K562 (cell line): Measurements from ENCODE around the gene EXOC3. TPM values are rescaled to one million over a fixed set of nuclear protein-coding genes. Genes with fewer than 3 reads are reported as not detected.

Source experiments
- ARNT ChIP-seq, 2 experiments: fragments of 450-650 bp; IDR thresholded peaks; 2 replicates each; pipeline ENCODE4 v1.6.1; 2016; ENCODE audit warnings: mild to moderate bottlenecking in 1 of 2
- CAMTA2 ChIP-seq: fragments of 250-450 bp; sonication (Bioruptor Pico); conservative IDR thresholded peaks from 2 replicates; pipeline ENCODE4 v1.5.1; 2022
- CREB3 ChIP-seq: fragments of 450-650 bp; conservative IDR thresholded peaks from 2 replicates; pipeline ENCODE4 v1.6.1; 2016; ENCODE audit warnings: missing genetic modification characterization, low read depth, mild to moderate bottlenecking, missing compliant biosample characterization, moderate library complexity
- ETV5 ChIP-seq: sonication (generic); formaldehyde crosslinking; IDR thresholded peaks from 2 replicates; pipeline ENCODE4 v1.4.0; 2020; ENCODE audit warnings: low read depth, mild to moderate bottlenecking, missing genetic modification reagents
- FOXM1 ChIP-seq, 2 experiments: fragments of 450-650 bp in 1 of 2; sonication (generic) in 1 of 2; formaldehyde crosslinking in 1 of 2; IDR thresholded peaks; 2 replicates each; pipeline versions ENCODE4 v1.6.1 to v1.9.0; 2017 to 2022; ENCODE audit warnings: low read depth in 2 of 2, mild to moderate bottlenecking in 2 of 2, missing genetic modification reagents in 1 of 2, moderate library complexity in 1 of 2
- GABPA ChIP-seq: fragments of 200-800 bp; sonication (Bioruptor generic); conservative IDR thresholded peaks from 2 replicates; pipeline ENCODE4 v1.6.1; 2016; ENCODE audit warnings: low read depth, missing genetic modification characterization, missing compliant biosample characterization
- GATA2 ChIP-seq: sonication (generic); formaldehyde crosslinking; IDR thresholded peaks from 2 replicates; pipeline ENCODE4 v1.4.0; 2020; ENCODE audit warnings: mild to moderate bottlenecking, missing genetic modification reagents
- JUND ChIP-seq, 2 experiments: IDR thresholded peaks; 2 replicates in 1 of 2; 3 replicates in 1 of 2; pipeline ENCODE4 v1.6.1; 2011; ENCODE audit warnings: borderline replicate concordance in 2 of 2, low read depth in 2 of 2, low read length in 2 of 2, improper control_type of control experiment in 1 of 2, missing biosample characterization in 1 of 2, missing genetic modification characterization in 1 of 2, missing genetic modification reagents in 1 of 2
- KAT2B ChIP-seq: IDR thresholded peaks from one replicate; pipeline ENCODE4 v1.6.1; 2012; ENCODE audit warnings: low read depth, mild to moderate bottlenecking, control low read depth, inconsistent platforms, low read length, moderate library complexity
- MTA3 ChIP-seq: fragments of 450-650 bp; formaldehyde crosslinking; IDR thresholded peaks from 2 replicates; pipeline ENCODE4 v1.6.1; 2017; ENCODE audit warnings: mild to moderate bottlenecking, borderline replicate concordance
- PYGO2 ChIP-seq: fragments of 450-650 bp; IDR thresholded peaks from 2 replicates; pipeline ENCODE4 v1.6.1; 2016; ENCODE audit warnings: mild to moderate bottlenecking, missing genetic modification characterization, moderate library complexity, missing compliant biosample characterization
- RBM15 ChIP-seq: fragments of 200-400 bp; formaldehyde crosslinking; IDR thresholded peaks from 2 replicates; pipeline ENCODE4 v1.6.1; 2018; ENCODE audit warnings: mild to moderate bottlenecking, low read length, moderate library complexity; ENCODE audit not compliant: insufficient read depth
- ZBTB43 ChIP-seq: sonication (generic); formaldehyde crosslinking; IDR thresholded peaks from 2 replicates; pipeline ENCODE4 v1.8.0; 2023; ENCODE audit warnings: mild to moderate bottlenecking, missing genetic modification reagents
- ZFP30 ChIP-seq: fragments of 250-450 bp; sonication (Bioruptor Pico); IDR thresholded peaks from 2 replicates; pipeline ENCODE4 v1.8.0; 2022; ENCODE audit warnings: moderate library complexity, mild to moderate bottlenecking, inconsistent platforms, borderline replicate concordance
- ZNF766 ChIP-seq: fragments of 200-800 bp; sonication (Bioruptor generic); conservative IDR thresholded peaks from 2 replicates; pipeline ENCODE4 v1.6.1; 2016; ENCODE audit warnings: missing genetic modification characterization, missing compliant biosample characterization
- ZNF79 ChIP-seq: fragments of 250-450 bp; sonication (Bioruptor Pico); IDR thresholded peaks from 2 replicates; pipeline ENCODE4 v1.4.0; 2020; ENCODE audit warnings: low read depth, mild to moderate bottlenecking, moderate library complexity
- polyA plus RNA-seq, 8 experiments: library from polyadenylated mRNA; depleted of rRNA in 4 of 8; stranded (reverse) in 5 of 8; unstranded in 3 of 8; fragments of >200 nt; fragmentation: Nextera tagmentation in 2 of 8; fragmentation: Illumina TruSeq in 1 of 8; extraction: Ambion mirVana in 2 of 8; extraction: Trizol in 1 of 8; gene quantifications; 2 replicates each; pipeline versions ENCODE4 v1.2.1 to v1.2.3, GENCODE V29; 2011 to 2014; ENCODE audit warnings: inconsistent platforms in 1 of 8, missing spikeins in 1 of 8
- total RNA-seq, 7 experiments: library from RNA; depleted of rRNA in 6 of 7; stranded (reverse); fragments of >200 nt in 6 of 7; fragmentation: Illumina TruSeq in 2 of 7; extraction: Trizol in 2 of 7; gene quantifications; 2 replicates each; pipeline versions ENCODE4 v1.2.1 to v1.2.3, GENCODE V29; 2011 to 2021; ENCODE audit warnings: low replicate concordance in 1 of 7
- TF ChIP-seq, protein P1 (sequence below): fragments of 450-650 bp; IDR thresholded peaks from 2 replicates; pipeline ENCODE4 v1.6.1; 2016

The EXOC3 gene
- total and polyA plus RNA-seq, 9 of the 15 experiments (the other 6 are each of a cell fraction or from before 2014, with no cell fraction given), result 1.4 to 41.9 (median 22.4) TPM

GRCh38 chr5:485946-486491, 43.0 kb downstream of the EXOC3 start (continued):
- TF ChIP-seq MTA3, result no peak
- TF ChIP-seq RBM15, result no peak
- TF ChIP-seq CREB3 (tag), result no peak
- no peak for TF ChIP-seq CAMTA2 (CRISPR knock-in tag)
- TF ChIP-seq JUND (IDR thresholded peaks at IDR 0.05; ENCODE audit: borderline replicate concordance, low read depth, low read length), result peak; percentile 62
- TF ChIP-seq JUND (tag; IDR thresholded peaks at IDR 0.05; ENCODE audit: borderline replicate concordance, low read depth, low read length), result no peak; the same call in 2 of the 3 replicates
- TF ChIP-seq FOXM1 (IDR thresholded peaks at IDR 0.05; ENCODE audit: low read depth), result no peak
- no peak for TF ChIP-seq FOXM1 (CRISPR knock-in tag; IDR thresholded peaks at IDR 0.05; ENCODE audit: low read depth)
- peak; percentile 46; the same call in 1 of the 2 replicates for TF ChIP-seq GABPA
- TF ChIP-seq ZNF79, result no peak
- no peak for TF ChIP-seq PYGO2
- TF ChIP-seq ZBTB43, result no peak
- no peak for TF ChIP-seq KAT2B
- TF ChIP-seq ETV5 (CRISPR knock-in tag), result 0 out of 2 replicates have a peak, but pooled peaks have one; percentile 19
- no peak for TF ChIP-seq ZFP30 (CRISPR knock-in tag)
- no peak for TF ChIP-seq GATA2 (CRISPR knock-in tag)
- TF ChIP-seq ARNT (IDR thresholded peaks at IDR 0.05), result no peak
- no peak for TF ChIP-seq ZNF766 (CRISPR knock-in tag)
- TF ChIP-seq, protein P1, sequence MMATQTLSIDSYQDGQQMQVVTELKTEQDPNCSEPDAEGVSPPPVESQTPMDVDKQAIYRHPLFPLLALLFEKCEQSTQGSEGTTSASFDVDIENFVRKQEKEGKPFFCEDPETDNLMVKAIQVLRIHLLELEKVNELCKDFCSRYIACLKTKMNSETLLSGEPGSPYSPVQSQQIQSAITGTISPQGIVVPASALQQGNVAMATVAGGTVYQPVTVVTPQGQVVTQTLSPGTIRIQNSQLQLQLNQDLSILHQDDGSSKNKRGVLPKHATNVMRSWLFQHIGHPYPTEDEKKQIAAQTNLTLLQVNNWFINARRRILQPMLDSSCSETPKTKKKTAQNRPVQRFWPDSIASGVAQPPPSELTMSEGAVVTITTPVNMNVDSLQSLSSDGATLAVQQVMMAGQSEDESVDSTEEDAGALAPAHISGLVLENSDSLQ, result no peak
